Astrocyte (in vitro differentiated cells and primary cell): ENCODE results near the gene PAPSS1.

Experiments
- EZH2 ChIP-seq: IDR thresholded peaks from 2 replicates; pipeline ENCODE4 v1.6.1; 2012; ENCODE audit warnings: mild to moderate bottlenecking, low read length, inconsistent platforms; ENCODE audit not compliant: insufficient read depth
- TF ChIP-seq, protein P1 (sequence below): IDR thresholded peaks from 2 replicates; pipeline ENCODE4 v1.5.1; 2011; ENCODE audit warnings: low read depth, mild to moderate bottlenecking, inconsistent platforms, low read length, moderate library complexity; ENCODE audit not compliant: insufficient read depth

GRCh38 chr4:107743532-107743931, 23.5 kb upstream of the PAPSS1 start:
- TF ChIP-seq EZH2, result no peak
- TF ChIP-seq, protein P1, sequence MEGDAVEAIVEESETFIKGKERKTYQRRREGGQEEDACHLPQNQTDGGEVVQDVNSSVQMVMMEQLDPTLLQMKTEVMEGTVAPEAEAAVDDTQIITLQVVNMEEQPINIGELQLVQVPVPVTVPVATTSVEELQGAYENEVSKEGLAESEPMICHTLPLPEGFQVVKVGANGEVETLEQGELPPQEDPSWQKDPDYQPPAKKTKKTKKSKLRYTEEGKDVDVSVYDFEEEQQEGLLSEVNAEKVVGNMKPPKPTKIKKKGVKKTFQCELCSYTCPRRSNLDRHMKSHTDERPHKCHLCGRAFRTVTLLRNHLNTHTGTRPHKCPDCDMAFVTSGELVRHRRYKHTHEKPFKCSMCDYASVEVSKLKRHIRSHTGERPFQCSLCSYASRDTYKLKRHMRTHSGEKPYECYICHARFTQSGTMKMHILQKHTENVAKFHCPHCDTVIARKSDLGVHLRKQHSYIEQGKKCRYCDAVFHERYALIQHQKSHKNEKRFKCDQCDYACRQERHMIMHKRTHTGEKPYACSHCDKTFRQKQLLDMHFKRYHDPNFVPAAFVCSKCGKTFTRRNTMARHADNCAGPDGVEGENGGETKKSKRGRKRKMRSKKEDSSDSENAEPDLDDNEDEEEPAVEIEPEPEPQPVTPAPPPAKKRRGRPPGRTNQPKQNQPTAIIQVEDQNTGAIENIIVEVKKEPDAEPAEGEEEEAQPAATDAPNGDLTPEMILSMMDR, result no peak
